ENCODE data around the gene PDE3B.
"Not testable (repeated sequence)": the region's sequence is repeated elsewhere in the genome, so short reads cannot be mapped to it uniquely, and the experiment has no call there.

Gene PDE3B

DNA sequence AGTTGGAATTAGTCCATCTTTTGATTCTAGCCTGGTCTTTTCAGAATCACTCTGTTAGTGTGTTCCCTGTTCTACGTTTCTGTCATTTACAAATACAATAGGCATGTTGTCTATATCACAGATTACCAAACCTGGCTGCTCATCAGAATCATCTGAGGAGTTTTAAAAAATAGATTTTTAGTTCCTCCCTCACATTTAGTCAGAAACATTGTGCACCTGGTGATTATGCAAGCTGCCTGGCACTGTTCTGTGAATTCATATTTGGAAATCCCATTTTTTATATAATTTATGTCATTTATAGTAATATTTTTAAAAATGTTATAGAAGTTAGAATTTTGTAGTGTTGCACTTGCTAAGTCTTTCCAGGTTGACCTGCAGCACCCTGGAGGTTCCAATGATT lies 107.3 kb downstream of the PDE3B start:
- DNase-seq, result no peak

DNA sequence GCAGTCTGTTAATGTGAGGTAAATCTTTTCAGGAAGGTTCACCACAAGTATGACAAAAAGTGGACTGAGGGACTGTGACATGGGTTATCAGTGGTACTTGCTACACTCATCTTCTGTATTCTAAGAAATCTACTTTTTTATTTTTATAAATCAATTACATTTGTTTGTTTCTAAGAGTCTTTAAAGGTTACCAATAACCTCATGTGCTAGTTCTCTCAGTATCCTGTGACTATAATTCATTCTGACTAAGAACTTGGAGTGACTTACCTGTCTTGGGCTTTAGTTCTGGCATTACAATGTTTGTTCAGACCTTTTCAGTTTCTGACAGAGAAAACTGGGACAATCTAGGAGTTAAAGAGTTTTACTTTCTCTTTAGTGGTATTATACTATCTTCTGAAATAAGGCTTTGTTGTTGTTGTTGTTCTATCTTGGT lies 108.4 kb downstream of the PDE3B start:
- DNase-seq, result no peak

GRCh38 chr11:14755140-14755539 lies 111.5 kb downstream of the PDE3B start:
- DNase-seq, result no peak

- no peak for DNase-seq
Measured at GRCh38 chr11:14756349-14756748, 112.7 kb downstream of the PDE3B start.

- not testable (repeated sequence) for DNase-seq
Measured at GRCh38 chr11:14759300-14760012, 115.9 kb downstream of the PDE3B start.

DNA sequence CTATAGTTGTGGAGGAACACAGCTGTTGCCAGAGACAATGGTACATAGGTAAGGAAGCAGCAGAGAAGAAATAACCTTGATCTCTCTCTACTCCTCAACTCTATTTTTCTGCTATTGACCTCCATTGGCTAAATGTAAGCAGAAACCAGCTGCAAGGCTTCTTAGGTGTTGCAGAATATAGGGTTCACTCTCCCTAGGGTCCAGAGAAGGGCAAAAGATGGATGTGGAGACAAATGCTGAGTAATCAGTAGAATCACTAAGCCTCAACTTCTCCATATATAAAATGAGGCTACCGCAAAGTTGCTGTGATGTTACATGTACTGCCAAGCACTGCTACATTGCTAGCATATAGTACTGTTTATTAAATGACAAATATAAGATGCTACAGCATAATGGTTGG lies 120.6 kb downstream of the PDE3B start:
- DNase-seq, result no peak

DNA sequence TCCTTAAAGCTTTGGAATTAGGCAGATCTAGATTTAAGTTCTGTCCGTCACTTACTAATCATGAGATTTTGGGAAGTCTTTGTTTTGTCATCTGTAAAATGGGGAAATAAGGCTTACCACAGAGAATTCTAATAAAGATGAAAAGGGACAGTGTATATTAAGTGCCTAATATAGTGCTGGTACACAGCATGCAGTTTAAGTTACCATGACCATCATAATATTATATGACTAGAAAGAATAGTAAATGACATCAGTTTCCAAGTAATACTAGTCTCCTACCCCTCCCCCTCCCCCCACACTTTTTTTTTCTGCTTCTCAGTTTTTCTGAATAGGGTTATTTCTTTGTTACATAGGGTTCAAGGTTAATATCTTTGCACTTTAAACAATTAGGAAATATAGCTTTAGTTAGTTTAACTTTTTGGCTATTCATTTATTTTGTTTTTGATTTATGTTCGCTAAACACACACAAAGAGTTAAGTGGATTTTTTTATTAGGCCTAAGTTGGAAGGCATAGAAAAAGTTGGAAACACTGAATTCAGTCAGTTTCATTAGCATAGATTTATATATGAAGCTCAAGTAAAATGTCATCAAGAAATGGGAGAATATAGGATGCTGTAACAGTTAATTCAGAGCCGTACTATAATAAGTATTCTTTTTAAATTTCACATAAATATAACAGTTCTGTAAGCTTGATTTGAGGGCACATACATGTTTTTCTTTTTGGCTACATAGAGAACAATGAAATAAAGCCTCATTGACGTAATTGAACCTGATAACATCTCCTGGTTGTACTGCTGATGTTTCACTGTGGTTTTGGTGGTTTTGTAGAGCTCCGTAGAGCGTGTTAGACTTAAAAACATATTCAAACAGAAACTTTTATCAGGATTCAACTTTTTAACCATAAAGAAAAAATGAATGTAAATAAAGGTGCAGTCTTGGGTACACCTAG lies 121.2 kb downstream of the PDE3B start:
- DNase-seq, result no peak

DNA sequence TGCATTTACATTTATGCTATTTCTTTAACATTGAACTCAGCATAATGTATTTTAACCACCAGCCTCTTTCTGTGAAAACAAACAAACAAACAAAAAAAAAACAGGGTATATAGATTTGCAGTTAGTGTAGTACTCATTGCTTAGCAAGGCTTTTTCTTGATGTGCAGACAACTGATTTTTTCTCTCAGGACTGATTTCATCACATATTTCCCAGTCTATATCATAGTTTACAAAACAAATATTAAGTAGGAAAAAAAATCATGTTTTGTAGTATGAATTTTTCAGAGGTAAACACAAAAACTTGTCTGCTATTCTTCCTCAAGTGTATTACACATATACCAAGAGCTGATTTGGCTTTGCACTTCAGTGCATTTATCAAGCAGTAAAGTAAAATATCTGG lies 123.0 kb downstream of the PDE3B start:
- no peak for DNase-seq

- no peak for DNase-seq
Measured at GRCh38 chr11:14768526-14769188, 125.1 kb downstream of the PDE3B start.

- no peak for DNase-seq
Measured at GRCh38 chr11:14773755-14774154, 130.2 kb downstream of the PDE3B start.

- DNase-seq, result no peak
Measured at GRCh38 chr11:14774721-14775120, 131.1 kb downstream of the PDE3B start.

DNA sequence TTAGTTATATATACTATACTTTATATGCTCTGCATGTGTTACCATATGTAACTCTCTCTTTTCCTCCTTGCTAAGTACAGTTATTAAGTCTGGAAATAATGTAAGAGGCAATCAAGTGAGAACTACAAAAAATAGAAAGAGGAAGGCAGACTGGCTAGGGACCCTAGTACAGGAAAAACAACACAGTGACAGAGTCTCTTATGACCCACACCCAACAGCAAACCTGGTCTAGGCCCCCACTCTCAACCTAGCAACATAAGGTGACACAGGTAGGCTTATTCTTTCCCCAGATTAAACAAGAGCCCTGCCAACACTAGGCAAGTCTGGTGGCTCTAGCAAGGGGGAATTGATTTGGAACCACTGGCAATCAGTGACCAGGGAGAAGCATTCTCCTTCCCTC lies 132.3 kb downstream of the PDE3B start:
- no peak for DNase-seq

DNA sequence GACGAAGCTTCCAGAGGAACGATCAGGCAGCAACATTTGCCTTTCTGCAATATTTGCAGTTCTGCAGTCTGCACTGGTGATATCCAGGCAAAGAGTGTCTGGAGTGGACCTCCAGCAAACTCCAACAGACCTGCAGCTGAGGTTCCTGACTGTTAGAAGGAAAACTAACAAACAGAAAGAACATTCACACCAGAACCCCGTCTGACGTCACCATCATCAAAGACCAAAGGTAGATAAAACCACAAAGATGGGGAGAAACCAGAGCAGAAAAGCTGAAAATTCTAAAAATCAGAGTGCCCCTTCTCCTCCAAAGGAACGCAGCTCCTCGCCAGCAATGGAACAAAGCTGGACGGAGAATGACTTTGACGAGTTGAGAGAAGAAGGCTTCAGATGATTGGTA lies 134.9 kb downstream of the PDE3B start:
- not testable (repeated sequence) for DNase-seq

DNA sequence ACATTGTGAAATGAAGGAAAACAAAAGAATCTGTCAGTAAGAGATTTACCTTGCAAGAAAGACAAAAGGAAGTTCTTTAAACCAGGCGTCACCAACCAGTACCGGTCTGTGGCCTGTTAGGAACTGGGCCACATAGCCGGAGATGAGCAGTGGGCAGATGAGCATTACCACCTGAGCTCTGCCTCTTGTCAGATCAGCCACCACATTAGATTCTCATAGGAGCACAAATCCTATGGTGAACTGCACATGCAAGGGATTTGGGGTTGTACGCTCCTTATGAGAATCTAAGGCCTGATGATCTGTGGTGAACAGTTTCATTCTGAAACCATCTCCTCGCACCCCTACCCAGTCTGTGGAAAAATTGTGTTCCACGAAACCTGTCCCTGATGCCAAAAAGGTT lies 140.2 kb downstream of the PDE3B start:
- DNase-seq, result no peak

DNA sequence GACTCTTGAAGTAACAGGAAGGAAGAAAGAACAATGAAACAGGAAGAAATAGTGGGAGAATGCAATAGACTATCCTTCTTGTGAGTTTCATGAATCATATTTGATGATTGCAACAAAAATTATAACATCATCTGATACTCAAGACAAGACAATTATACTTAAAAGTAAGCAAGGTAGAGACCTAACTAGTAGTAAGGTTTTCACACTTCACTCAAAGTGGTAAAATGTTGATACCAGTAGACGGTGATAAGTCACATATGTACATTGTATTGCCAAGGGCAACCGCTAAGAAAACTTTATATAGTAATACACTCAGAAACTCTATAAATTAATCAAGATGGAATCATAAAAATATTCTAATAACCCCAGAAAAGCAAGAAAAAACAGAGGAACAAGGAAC lies 140.6 kb downstream of the PDE3B start:
- no peak for DNase-seq

DNA sequence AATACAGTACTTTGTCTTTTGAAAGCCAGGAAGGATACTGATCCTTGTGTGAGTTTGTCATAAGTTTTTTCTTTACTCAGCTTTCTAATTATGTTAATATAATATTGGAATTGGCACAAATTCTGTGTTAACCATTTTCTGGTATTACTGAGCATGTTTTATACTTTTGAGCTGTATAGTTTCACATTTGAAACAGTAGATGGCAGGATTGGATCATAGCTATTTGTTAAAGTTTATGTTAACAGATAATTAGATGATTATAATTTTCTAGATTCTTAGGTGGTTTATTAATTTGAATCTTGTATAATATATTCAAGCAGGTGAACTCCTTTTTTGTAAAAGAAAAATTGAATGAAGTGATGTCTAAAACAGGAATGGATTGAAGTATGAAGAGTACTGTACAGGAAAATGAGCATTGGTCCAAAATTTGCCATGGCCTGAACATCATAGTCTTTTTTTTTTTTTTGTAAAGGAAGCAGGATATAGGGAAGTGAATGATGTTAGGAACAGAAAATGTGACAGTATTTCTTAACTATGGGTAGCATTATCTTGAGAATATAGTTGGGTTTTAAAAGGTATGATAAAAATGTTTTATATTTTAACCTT lies 146.4 kb downstream of the PDE3B start:
- DNase-seq, result no peak

- DNase-seq, result no peak
Measured at GRCh38 chr11:14793546-14793945, 149.9 kb downstream of the PDE3B start.

GRCh38 chr11:14796028-14796427 lies 152.4 kb downstream of the PDE3B start:
- not testable (repeated sequence) for DNase-seq

DNA sequence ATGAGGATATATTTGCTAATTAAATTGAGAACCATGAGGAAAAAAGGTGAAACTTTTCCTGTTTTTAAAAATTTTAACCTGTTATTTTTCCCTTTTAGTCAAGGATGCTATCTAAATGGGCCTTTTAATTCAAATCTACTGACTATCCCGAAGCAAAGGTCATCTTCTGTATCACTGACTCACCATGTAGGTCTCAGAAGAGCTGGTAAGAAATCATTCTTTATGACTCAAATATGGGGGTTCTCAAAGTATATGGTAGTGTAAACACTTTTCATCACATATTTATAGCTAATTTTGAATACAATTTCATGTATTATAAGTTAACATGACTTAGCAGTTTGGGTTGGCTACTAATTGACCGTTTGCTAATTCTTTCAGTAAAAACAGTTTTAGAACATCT lies 160.2 kb downstream of the PDE3B start:
- DNase-seq, result no peak

DNA sequence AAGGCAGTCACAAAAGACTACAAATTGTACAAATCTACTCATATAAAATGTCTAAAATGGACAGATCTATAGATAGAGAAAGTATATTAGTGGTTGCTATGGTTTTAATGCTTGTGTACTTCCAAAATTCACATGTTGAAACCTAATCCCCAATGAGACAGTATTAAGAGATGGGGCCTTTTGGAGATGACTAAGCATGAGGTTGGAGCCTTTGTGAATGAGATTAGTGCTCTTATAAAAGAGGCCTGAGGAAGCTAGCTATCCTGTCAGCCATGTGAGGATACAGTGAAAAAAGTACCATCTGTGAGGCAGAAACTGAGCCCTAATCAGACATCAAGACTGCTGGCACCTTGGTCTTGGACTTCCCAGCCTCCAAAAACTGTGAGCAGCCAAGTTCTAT lies 165.9 kb downstream of the PDE3B start:
- no peak for DNase-seq

DNA sequence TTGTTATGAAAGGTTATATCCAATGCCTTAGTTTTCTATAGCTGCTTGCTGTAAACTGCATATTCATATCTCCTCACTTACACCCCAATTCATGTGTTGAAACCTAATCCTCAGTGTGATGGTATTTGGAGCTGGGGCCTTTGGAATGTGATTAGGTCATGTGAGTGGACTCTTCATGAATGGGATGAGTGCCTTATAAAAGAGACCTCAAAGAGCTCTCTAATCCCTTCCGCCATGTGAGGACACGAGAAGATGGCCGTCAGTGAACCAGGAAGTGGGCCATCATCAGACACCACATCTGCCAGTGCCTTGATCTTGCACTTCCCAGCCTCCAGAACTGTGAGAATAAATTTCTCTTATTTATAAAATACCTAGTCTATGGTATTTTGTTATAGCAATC lies 169.2 kb downstream of the PDE3B start:
- no peak for DNase-seq

GRCh38 chr11:14813516-14813915 lies 169.9 kb downstream of the PDE3B start:
- DNase-seq, result no peak

DNA sequence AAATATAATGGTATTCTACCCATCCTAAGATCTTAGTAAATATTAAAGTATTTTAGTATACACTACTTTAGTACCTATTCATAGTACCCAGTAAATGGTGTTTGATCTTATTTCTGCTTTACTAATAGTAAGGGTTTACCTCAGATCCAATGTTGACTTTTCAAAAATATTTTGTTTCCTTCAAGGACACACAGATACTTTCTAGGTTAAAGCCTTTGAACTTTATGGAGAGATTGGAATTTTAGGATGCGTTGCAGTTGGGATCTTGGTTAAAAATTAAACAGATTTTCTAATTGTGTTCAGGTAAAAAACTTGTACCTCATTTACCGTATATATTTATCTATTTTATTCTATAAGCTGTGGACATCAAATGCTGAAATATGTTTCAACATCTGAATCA lies 175.2 kb downstream of the PDE3B start:
- DNase-seq, result no peak

Data from activated naive CD4-positive, alpha-beta T cell (primary cell).